SIG-M5 (cell line): ENCODE data around the gene SLX4IP.

Experiments used
- DNase-seq: peaks from one replicate; lab custom pipeline; 2025; lab: John Stamatoyannopoulos, UW

The SLX4IP gene

GRCh38 chr20:10635476-10636208 is 200.5 kb downstream of the SLX4IP start:
- no peak for DNase-seq

GRCh38 chr20:10636326-10636818 is 201.3 kb downstream of the SLX4IP start:
- no peak for DNase-seq

DNA sequence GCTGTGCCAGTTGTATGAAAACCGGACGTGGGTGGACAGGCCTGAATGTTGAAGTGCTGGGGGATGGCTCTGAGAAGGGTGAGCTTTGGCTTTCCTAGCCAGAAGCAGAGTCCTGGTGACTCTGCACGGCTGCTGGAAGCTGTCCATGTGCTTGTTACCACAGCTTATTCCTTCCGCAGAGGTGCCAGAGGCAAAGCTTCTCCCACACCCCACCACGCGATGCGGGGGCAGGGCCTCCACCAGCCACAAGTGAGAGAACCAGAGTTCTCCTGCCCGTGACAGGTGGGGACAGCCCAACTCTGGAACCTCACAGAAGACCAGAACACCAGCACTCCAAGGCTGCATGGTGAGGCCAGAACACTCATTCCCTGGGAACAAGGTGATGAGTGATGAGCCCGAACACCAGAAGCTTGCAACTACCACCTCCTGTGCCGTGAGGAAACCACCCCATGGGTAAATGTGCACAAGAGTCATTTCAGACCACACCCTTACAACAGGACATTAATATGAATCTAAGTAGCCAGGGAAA is 202.0 kb downstream of the SLX4IP start:
- no peak for DNase-seq

DNA sequence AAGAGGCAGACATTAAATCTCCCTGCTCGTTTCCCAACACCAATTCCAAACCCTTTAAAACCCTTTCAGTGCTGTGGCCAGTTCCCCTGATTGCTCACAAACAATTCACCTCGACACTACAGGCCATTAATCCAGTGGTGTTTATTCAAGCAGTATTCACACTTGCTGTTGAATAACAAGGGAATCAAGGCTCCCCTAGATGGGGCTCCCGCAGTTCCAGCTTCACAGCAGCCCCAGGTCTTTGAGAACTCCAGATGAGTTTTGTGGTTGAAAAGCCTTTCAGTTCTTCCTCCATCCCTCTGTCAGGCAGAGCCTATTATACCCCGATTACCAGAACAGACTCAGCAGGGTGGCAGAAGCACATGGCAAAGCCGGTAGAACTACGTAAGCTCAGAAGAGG is 202.5 kb downstream of the SLX4IP start:
- no peak for DNase-seq

DNA sequence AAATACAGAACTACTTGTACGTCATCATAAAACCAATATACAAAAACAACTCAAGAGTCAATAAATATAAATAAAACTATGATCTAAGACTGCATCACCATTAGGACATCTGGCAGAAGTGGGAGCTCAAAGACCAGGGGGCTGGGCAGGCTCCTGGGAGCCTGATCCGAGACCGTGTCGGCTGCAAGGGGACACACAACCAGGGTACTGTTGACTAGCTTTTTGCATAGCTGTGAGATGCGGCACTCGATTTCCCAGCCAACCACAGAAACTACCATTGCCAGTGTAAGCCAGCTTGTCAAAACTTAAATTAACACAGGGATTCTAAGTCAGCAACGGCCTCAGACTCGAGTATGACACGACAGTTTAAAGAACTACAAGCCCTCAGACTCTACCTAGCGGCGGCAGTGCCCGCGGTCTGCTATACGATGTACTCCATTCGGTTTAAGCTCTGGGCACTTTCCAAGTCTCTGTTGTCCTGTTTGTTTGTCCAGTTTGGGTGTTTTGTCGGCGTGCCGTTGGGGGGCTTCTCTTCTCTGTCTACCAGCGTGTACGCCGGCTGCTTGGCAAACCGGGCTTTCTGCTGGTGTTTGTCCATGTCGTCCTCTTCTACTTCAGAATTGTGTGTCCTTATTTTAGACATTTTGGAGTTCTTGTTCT is 204.1 kb downstream of the SLX4IP start:
- DNase-seq = no peak

DNA sequence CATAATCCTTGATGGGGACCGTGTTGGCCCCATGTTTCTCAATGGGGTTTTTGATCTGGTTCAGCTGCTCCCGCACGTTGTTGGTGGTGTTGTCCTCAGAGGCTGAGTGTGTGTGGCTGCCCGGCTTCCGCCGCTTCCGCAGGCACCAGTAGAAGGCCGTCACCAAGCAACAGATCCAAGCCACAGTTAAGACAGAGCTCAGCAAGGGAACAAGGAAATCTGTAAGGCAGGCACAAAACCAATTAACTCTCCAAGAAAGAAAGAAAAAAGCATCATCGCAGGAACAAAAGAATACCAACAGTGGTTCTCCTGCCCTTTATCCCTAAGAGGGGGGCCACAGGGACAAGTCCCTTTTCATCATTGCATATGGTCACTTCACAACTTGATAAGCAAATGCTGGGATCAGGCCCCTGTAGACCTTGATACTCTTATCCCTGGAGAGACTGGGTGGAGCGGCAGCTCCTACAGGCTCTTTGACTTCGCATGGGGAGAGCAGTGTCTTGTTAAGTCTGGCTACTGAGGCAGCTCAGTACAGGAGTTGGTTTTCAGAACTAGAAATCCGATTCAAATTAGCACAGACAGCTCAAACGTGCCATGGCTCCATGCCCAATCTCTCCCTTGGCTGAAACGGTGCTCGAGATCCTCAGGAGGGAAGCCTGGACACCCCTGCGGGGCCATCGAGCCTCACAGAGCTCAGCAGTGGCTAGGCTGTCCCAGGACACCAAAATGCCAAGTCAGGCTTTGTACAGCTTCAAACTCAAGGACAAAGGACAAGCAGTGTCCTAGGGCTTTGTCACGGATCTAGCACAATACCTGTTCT is 204.8 kb downstream of the SLX4IP start:
- no peak for DNase-seq

GRCh38 chr20:10640897-10641296 is 205.8 kb downstream of the SLX4IP start:
- no peak for DNase-seq

GRCh38 chr20:10641467-10641866 is 206.4 kb downstream of the SLX4IP start:
- no peak for DNase-seq

DNA sequence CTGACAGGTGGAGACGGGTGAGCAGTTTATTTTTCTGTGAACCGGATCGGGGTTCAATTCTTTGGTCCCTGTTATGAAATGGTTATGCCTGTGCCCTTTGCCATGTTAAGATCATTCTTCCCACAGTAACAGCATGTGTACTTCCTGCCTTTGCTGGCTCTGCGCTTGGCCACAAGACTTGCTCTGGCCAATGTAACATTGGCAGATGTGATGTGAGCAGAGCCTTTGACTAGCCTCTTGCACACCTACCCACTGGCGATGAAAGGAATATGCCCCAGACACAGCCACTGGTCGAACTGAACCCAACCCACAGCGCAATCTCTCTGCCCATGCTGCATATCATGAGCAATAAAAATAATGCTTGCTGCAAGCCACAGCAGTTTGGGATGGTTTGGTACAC is 206.8 kb downstream of the SLX4IP start:
- DNase-seq = no peak

DNA sequence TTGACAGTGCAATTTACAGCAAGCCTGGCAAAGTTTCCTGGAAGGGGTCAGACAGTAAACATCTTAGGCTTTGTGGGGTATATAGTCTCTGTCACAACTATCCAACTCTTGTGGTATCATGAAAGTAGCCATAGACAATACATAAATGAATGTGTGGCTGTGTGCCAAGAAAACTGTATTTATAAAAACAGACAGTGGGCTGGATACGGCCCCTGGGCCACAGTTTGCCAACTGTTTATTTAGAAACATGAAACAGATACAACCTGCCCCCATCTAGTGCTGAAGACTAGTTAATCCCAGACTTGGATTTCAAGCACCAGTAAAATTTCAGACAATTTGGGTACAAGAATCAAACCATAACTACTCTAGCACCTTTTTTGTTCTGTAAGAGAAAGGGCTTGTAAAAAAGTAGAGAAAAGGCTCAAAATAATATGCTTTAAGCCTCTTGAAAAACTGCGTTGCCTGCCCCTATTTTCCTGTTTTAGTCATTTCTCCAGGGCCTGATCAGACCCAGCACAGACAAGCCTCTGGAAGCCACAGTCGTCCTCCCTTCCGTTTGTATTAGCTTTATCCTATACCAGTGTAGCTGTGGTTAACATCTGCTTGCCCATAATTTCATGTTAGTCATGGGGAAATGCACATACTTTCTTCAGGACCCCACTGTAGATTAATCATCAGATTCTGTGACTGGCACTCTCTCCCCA is 207.9 kb downstream of the SLX4IP start:
- no peak for DNase-seq

DNA sequence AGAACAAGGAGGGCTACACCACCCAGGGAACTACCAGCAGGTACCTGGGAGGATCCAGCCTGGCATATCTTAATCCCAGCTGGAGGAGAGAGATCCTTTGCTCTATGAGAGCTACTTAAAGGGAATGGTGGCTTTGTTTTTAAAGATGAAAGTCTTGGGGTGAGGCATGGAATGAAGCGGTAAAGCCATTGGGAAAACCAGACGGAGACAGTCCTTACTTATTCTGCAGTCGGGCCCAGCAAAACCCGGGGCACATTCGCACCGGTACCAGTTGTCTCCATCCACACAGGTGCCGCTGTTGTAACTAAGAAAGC is 208.4 kb downstream of the SLX4IP start:
- no peak for DNase-seq

DNA sequence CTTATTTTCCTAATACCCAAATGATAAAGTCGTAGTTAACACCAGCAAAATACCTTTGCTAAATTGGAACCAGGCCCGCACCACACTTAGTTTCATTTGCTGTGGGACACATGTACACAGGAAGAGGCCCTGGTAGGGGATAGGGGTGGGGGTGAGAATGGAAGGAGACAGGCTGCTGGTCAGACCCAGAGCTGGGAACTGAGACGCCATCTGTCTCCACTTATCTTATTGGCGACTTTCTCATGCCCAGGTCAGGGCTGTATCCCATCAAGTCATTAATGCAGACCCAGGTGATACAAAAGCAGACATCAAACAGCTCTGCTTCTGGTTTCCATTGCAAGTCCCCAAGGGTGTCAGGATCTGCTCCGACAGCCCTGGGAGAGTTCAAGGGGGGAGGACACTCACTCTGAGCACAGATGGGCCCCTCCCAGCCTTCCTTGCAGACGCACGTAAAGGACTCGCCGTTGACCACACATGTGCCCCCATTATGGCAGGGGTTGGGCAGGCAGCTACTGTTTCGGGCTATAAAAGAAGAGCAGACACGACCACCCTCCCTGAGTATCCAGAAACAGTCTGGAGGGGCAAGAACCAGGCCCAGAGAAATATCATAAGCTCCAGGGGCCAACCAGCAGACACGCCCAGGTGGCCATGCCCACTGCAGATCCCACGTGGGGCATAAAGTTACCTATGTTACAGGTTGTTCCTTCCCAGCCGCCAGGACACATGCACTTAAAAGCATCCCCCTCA is 209.5 kb downstream of the SLX4IP start:
- no peak for DNase-seq

- DNase-seq = no peak
Measured at GRCh38 chr20:10645205-10645570, 210.1 kb downstream of the SLX4IP start.

GRCh38 chr20:10646006-10646405 is 210.9 kb downstream of the SLX4IP start:
- DNase-seq = no peak

DNA sequence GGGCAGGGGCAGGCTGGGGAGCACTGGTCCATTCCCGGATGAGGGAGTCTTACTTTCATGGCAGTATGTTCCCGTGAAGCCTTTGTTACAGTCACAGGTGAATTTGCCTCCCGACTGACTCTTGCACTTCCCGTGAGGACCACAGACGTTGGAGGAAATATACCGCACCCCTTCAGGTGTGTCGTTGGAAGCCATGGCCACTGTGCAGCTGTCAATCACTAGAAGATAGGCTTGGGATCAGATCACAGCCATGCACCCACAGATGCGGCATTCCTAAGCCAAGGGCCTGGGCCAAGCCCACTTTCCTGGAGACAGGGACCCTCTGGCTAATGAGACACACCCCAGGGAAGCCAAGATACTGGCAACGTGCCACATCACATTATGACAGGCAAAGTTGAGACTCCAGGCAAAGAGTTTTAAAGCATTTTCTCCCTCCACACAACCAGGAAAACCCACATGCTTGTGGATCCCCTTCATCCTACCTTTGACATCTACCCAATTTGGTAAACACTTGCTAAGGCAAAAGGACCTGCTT is 211.8 kb downstream of the SLX4IP start:
- no peak for DNase-seq

- DNase-seq = no peak
Measured at GRCh38 chr20:10647471-10647870, 212.4 kb downstream of the SLX4IP start.

DNA sequence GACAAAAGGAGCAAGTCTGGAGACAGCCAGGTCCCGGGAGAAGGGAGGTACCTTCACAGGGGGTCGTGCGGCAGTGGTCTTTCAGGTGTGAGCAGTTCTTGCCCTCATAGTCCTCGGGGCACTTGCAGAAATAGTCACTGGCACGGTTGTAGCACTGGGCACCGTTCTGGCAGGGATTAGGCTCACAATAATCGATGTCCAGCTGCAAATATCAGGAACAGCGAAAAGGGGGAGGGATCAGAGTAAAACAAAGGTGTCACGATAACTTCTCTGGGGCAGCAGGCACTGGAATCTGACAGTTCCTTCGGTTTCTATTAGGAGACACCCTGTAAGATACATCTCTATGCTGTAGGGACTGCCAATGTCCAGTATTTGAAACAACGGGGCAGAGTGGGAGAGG is 212.8 kb downstream of the SLX4IP start:
- DNase-seq = no peak

DNA sequence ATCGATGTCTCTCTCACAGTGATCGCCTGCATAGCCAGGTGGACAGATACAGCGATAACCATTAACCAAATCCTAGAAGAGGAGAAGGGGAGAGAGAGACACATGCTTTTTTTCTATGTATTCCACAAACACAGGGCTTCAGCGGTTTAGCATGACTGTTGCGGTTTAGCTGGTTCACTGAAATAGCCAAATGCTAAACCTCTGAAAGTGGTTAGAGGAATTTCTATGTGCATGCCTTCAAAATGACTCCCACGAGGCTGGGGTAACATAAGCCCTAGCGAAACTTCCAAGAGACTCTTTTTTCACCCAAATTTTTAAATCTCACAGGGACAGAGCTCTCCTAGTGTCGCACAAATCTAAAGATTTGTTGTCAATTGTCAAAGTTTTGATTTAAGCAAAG is 213.5 kb downstream of the SLX4IP start:
- DNase-seq = no peak

GRCh38 chr20:10649080-10649796 is 214.1 kb downstream of the SLX4IP start:
- no peak for DNase-seq

DNA sequence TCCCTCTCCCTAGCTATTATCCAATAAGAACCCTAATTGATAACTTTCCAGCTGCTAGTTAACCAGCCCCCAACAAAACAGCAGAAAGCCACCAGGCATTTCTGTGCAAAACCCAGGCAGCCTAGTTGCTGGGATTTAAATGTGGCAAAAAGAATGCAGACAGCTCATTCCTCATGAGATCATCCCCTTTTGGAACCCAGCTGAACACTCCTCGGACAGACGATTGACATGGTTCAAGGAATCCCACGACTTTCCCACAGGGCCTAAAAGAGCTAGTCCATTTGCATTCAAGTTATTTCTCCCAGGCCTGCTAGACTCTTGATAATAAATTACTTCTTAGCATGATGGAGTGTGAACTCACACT is 214.7 kb downstream of the SLX4IP start:
- no peak for DNase-seq
